ENCODE data around the gene ARID2. TPM values are rescaled to one million over a fixed set of nuclear protein-coding genes. Genes with fewer than 3 reads are reported as not detected.

ARID2 gene
- total RNA-seq, 4 donors from 2014 or later, result 25.3 to 40.4 (median 30.6) TPM

GRCh38 chr12:45730084-45730347 lies 510 bp downstream of the ARID2 start:
- WGBS, 2 donors, result 0 to 3% methylated on average over 13 to 17 of the region's 26 CpGs
- peak overlapping the region; percentile 74 for H3K4me3 ChIP-seq (ENCODE audit: low read depth, poor library complexity, severe bottlenecking)
- no peak for DNase-seq (ENCODE audit: low spot score in 2 of 2)
- TF ChIP-seq CTCF (IDR thresholded peaks at IDR 0.05) (no peak), POLR2A (IDR thresholded peaks at IDR 0.05) (no peak)
- intact Hi-C loops (cut with DNase I; ENCODE audit: low total_unique reads), result no loop called here

DNA sequence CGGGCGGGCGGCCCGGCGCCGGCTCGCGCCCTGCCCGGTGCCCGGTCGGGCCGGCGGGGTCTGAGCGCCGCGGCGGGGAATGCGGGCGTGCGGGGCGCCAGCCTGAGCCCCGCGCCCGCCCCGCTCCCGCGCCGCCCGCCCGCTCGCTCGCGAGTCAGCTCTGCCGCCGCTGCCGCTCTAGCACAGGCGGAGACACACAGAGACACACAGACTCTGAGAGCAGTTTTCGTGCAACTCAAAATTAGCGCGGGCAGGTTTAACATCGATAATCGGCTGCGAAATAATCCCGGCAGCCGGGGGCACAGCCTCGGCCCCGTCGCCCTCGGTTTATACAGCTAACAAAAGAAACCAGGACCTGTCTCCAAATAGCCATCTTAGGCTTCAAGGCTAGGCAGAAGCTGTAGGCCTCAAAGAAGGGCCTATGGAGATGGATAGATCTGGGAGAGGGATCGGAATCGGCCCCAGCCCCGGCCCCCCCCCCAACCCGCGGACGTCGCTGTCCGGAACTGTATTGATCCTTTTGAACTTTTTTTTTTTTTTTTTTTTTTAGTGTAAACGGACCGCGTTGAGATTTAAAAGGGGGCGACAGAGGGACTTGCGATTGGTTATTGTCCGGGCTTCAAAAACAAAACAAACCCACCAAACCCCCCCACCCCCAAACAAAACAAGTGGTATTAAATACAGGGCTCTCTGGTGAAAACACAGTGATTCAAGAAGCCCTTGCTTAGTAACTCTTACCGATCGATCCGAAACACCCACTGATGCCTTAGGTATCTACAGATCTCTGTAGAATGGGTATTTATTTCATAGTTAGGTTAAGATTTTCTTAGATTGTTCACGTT lies 1.1 kb downstream of the ARID2 start:
- intact Hi-C loops (cut with DNase I; ENCODE audit: low total_unique reads), result no loop called here
- 0 to 2% methylated on average over 31 to 38 of the region's 67 CpGs for WGBS, 2 donors
- peak overlapping the region; percentile 74 for H3K4me3 ChIP-seq (ENCODE audit: low read depth, poor library complexity, severe bottlenecking)
- DNase-seq (ENCODE audit: low spot score in 2 of 2), result peak; percentile 24 to 88
- TF ChIP-seq POLR2A (IDR thresholded peaks at IDR 0.05) (no peak), CTCF (IDR thresholded peaks at IDR 0.05) (no peak)

DNA sequence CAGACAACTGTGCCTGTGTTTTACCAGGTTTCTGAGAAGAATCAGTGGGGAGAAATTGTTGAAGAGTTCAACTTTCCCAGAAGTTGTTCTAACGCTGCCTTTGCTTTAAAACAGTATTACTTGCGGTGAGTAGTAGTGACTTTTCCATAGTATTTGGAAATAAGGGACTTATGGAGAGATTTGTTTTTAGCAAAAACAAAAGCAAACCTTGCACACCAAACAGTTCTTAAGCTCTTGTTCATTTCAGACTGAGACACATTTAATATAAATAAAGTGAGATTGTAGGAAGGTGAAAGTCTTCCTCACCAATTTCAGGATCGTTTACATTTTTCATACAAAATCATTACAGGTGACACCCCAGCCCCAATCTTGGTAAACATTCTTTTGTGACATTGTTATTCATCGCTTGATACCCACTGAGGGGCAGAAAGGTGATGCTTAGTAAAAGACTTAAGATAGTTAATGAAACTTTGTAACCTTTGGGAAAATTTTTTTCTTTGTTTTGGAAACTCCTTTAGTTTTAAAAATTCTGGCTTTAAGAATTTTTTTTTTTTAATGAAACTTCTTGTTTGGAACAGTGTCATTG lies 1.8 kb downstream of the ARID2 start:
- DNase-seq (ENCODE audit: low spot score in 2 of 2), result no peak
- H3K4me3 ChIP-seq (ENCODE audit: low read depth, poor library complexity, severe bottlenecking), result peak overlapping the region; percentile 61
- intact Hi-C loops (cut with DNase I; ENCODE audit: low total_unique reads), result no loop called here
- WGBS, 2 donors, result 10 to 13% methylated on average over 4 of the region's 4 CpGs
- no peak for TF ChIP-seq POLR2A (IDR thresholded peaks at IDR 0.05)

DNA sequence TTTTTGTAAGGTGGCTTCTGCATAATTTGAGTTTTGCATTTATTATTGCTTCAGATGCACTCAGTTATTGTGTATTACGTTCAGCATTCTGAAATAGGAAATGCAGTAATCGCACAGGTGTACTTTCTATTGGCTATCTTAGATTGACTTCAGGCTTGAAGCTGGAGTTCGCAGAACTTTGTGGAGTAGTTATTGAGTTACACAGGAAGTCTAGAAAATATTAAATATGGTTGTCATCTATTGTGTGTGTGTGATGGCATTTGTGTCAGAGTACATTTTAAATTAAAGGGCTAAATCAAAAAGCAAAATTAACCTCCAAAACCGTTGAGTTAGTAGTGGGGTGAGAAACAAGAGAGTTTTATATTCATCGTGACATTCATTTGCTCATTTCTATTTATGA lies 2.7 kb downstream of the ARID2 start:
- WGBS, 2 donors, result 12 to 16% methylated on average over 5 of the region's 5 CpGs
- intact Hi-C loops (cut with DNase I; ENCODE audit: low total_unique reads), result no loop called here
- TF ChIP-seq POLR2A (IDR thresholded peaks at IDR 0.05) (no peak), CTCF (IDR thresholded peaks at IDR 0.05) (no peak)
- H3K4me3 ChIP-seq (ENCODE audit: low read depth, poor library complexity, severe bottlenecking), result no peak overlapping the region
- no peak for DNase-seq (ENCODE audit: low spot score in 2 of 2)

DNA sequence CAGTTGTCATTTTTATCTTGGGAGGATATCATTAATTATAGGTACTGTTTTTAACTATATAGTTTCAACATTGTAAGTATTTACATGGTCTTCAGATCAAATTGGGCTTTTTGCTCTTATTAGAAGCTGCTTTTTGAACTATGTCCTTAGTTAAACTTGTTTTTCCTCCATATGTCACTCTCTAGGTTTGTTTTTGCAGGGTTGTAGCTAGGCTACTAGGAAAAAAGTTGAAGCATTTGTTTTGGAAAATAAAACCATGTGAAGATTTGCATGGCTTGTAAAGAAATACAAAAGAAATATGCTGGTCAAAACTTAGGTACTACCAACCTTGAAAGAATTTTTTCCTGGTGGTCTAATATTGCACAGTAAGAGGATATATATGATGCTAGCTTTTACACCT lies 3.4 kb downstream of the ARID2 start:
- TF ChIP-seq POLR2A (IDR thresholded peaks at IDR 0.05) (no peak), CTCF (IDR thresholded peaks at IDR 0.05) (no peak)
- H3K4me3 ChIP-seq (ENCODE audit: low read depth, poor library complexity, severe bottlenecking), result no peak overlapping the region
- intact Hi-C loops (cut with DNase I; ENCODE audit: low total_unique reads), result no loop called here
- no peak for DNase-seq (ENCODE audit: low spot score in 2 of 2)

GRCh38 chr12:45737638-45738037 lies 8.1 kb downstream of the ARID2 start:
- no peak overlapping the region for H3K4me3 ChIP-seq (ENCODE audit: low read depth, poor library complexity, severe bottlenecking)
- intact Hi-C loops (cut with DNase I; ENCODE audit: low total_unique reads), result loop anchor here (2.0 kb wide), 1 partner anchor 15 kb away; no protein-coding TSS in a partner anchor
- DNase-seq (ENCODE audit: low spot score in 2 of 2), result no peak
- TF ChIP-seq CTCF (IDR thresholded peaks at IDR 0.05) (no peak), POLR2A (IDR thresholded peaks at IDR 0.05) (no peak)
